DOHH2 (cell line): Measurements from ENCODE around the gene SORL1.

ENCODE experiments used
- H3F3A ChIP-seq: fragments of 200-600 bp; sonication (generic), shearing (Covaris generic); 2 replicates; pipeline ENCODE4 v1.6.0; 2016; ENCODE audit warnings: antibody characterized with exemption, mild to moderate bottlenecking; ENCODE audit not compliant: control insufficient read depth, insufficient read depth
- H3K27ac ChIP-seq: fragments of 200-600 bp; sonication (generic); 2 replicates; pipeline ENCODE4 v1.5.1; 2014; ENCODE audit warnings: low read depth, mild to moderate bottlenecking, low read length, moderate library complexity
- H3K27me3 ChIP-seq: fragments of 200-600 bp; sonication (generic); 2 replicates; pipeline ENCODE4 v1.6.1; 2014; ENCODE audit warnings: mild to moderate bottlenecking, low read length, mixed read lengths; ENCODE audit not compliant: control insufficient read depth
- H3K36me3 ChIP-seq: fragments of 200-600 bp; sonication (generic); 2 replicates; pipeline ENCODE4 v1.6.1; 2014; ENCODE audit warnings: mild to moderate bottlenecking, low read length, moderate library complexity, mixed read lengths; ENCODE audit not compliant: control insufficient read depth
- H3K4me1 ChIP-seq: fragments of 200-600 bp; sonication (generic); 2 replicates; pipeline ENCODE4 v1.6.1; 2014; ENCODE audit warnings: mild to moderate bottlenecking, low read length, mixed read lengths; ENCODE audit not compliant: control insufficient read depth
- H3K4me2 ChIP-seq: fragments of 200-600 bp; sonication (generic); 2 replicates; pipeline ENCODE4 v1.6.0; 2014; ENCODE audit warnings: mild to moderate bottlenecking, low read length, moderate library complexity
- H3K4me3 ChIP-seq: fragments of 200-600 bp; sonication (generic); 2 replicates; pipeline ENCODE4 v1.5.1; 2014; ENCODE audit warnings: mild to moderate bottlenecking, low read length, mixed read lengths
- H3K79me2 ChIP-seq: fragments of 200-600 bp; sonication (generic); 2 replicates; pipeline ENCODE4 v1.6.1; 2014; ENCODE audit warnings: mild to moderate bottlenecking, low read length, mixed read lengths; ENCODE audit not compliant: control insufficient read depth
- H3K9me2 ChIP-seq: fragments of 200-600 bp; sonication (generic); replicated peaks from 2 replicates; pipeline ENCODE4 v1.6.1; 2014; ENCODE audit warnings: mild to moderate bottlenecking, low read length, mixed read lengths; ENCODE audit not compliant: control insufficient read depth
- H3K9me3 ChIP-seq: fragments of 200-600 bp; sonication (generic); 2 replicates; pipeline ENCODE4 v1.6.1; 2014; ENCODE audit warnings: antibody characterized with exemption, low read length, mixed read lengths; ENCODE audit not compliant: control insufficient read depth, insufficient read depth
- H4K20me1 ChIP-seq: fragments of 200-600 bp; sonication (generic); 2 replicates; pipeline ENCODE4 v1.6.0; 2014; ENCODE audit warnings: low read depth, mild to moderate bottlenecking, antibody characterized with exemption, low read length, moderate library complexity; ENCODE audit not compliant: control insufficient read depth, insufficient read depth
- EZH2phosphoT487 ChIP-seq: fragments of 200-600 bp; sonication (generic); IDR thresholded peaks from 2 replicates; pipeline ENCODE4 v1.6.1; 2017; ENCODE audit warnings: borderline replicate concordance, mild to moderate bottlenecking, antibody characterized with exemption, low read length, moderate library complexity, mixed read lengths
- TF ChIP-seq, protein P1 (sequence below): fragments of 200-600 bp; sonication (generic); IDR thresholded peaks from one replicate; pipeline ENCODE4 v1.5.1; 2014; ENCODE audit warnings: antibody characterized with exemption, mild to moderate bottlenecking, low read depth, low read length; ENCODE audit not compliant: poor library complexity, severe bottlenecking

Gene SORL1

DNA sequence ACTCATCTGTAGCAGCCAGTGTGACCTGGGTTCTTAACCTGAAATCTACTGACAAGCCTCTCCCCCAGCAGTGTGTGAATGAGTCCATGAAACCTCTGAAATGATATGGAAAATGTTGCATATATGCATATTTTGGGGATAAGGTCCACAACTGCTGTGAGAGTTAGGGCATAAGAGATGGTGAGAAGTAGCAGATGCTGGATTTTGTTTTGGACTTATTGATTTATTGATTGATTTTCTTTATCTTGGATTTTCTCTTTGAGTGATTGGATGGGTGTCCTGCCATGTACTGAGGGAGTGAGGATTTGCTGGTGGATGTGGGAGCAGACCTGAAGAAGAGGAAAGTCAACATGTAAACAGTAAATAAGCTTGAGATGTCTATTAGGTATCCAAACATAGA, 212.0 kb downstream of the SORL1 start:
- no peaks in the 10 kb centered on the region for H3K9me2 ChIP-seq
- TF ChIP-seq EZH2phosphoT487 = no peak
- TF ChIP-seq, protein P1, sequence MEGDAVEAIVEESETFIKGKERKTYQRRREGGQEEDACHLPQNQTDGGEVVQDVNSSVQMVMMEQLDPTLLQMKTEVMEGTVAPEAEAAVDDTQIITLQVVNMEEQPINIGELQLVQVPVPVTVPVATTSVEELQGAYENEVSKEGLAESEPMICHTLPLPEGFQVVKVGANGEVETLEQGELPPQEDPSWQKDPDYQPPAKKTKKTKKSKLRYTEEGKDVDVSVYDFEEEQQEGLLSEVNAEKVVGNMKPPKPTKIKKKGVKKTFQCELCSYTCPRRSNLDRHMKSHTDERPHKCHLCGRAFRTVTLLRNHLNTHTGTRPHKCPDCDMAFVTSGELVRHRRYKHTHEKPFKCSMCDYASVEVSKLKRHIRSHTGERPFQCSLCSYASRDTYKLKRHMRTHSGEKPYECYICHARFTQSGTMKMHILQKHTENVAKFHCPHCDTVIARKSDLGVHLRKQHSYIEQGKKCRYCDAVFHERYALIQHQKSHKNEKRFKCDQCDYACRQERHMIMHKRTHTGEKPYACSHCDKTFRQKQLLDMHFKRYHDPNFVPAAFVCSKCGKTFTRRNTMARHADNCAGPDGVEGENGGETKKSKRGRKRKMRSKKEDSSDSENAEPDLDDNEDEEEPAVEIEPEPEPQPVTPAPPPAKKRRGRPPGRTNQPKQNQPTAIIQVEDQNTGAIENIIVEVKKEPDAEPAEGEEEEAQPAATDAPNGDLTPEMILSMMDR = no peak
- H3F3A ChIP-seq = no peaks in the 10 kb centered on the region
- no peaks in the 10 kb centered on the region for H3K9me3 ChIP-seq
- no peaks in the 10 kb centered on the region for H3K36me3 ChIP-seq
- H4K20me1 ChIP-seq = no peaks in the 10 kb centered on the region
- 0 out of 2 replicates have a peak, but pooled peaks cover 4% of the 10 kb centered on the region for H3K27me3 ChIP-seq
- H3K79me2 ChIP-seq = no peaks in the 10 kb centered on the region
- no peak overlapping the region for H3K27ac ChIP-seq
- no peaks in the 10 kb centered on the region for H3K4me1 ChIP-seq
- no peak overlapping the region for H3K4me2 ChIP-seq
- H3K4me3 ChIP-seq = no peak overlapping the region

DNA sequence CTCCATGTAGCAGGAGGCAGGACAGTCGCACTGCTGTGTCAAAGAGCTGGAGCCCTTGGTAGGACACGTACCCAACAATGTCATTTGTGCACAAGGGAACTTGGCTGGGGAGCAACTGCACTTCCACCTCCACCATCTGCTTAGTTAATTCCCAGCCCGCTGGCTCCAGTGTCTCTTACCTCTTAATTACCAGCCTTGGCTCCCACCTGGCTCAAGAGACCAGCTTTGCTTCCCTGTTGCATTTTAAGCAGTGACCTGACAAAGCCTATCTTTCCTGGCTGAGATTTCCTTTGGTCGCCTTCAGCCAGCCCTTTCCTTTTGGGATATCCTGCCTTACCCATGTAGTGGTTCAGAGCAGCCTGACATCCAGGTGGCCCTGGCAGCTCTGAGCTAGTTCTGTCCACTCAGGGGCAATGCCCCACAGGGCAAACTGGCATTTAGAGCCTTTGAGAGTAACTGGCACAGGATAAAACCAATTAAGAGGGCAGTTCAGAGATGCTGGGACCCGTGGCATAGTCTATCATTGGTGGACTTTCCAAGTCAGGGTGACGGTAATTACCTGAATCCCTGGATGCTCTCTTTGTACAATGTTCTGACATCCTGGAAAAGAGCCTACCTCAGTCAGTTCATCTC, 213.2 kb downstream of the SORL1 start:
- H3K4me3 ChIP-seq = no peak overlapping the region
- H4K20me1 ChIP-seq = no peaks in the 10 kb centered on the region
- H3K27me3 ChIP-seq = no peaks in the 10 kb centered on the region
- no peak overlapping the region for H3K4me2 ChIP-seq
- no peaks in the 10 kb centered on the region for H3K4me1 ChIP-seq
- no peaks in the 10 kb centered on the region for H3K9me2 ChIP-seq
- H3F3A ChIP-seq = no peaks in the 10 kb centered on the region
- TF ChIP-seq, protein P1 = no peak
- TF ChIP-seq EZH2phosphoT487 = no peak
- H3K79me2 ChIP-seq = no peaks in the 10 kb centered on the region
- no peaks in the 10 kb centered on the region for H3K36me3 ChIP-seq
- H3K27ac ChIP-seq = no peak overlapping the region
- H3K9me3 ChIP-seq = no peaks in the 10 kb centered on the region

DNA sequence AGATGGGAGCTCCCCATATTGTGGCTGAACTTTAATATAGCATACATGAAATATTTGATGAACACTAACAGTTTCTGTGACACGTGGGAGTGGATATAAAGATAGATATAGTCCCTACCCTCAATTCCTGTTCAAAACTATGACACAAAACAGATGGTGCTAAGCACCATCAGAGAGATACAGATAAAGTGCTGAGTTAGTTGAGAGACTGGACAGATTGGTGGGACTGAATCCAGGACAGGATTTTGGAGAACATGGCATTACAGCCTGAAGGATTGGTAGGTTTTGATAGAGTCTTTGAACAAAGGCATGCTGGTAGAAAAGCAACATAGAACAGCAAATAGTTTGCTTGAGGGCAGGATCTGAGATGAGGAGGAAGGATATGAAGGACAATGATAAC, 215.7 kb downstream of the SORL1 start:
- Histone ChIP-seq H3K79me2 (no peaks in the 10 kb centered on the region), H3K4me1 (no peaks in the 10 kb centered on the region), H3F3A (no peaks in the 10 kb centered on the region), H3K4me2 (no peak overlapping the region), H4K20me1 (no peaks in the 10 kb centered on the region), H3K4me3 (no peak overlapping the region), H3K27ac (no peak overlapping the region), H3K36me3 (no peaks in the 10 kb centered on the region), H3K9me3 (no peaks in the 10 kb centered on the region), H3K9me2 (no peaks in the 10 kb centered on the region), H3K27me3 (0 out of 2 replicates have a peak, but pooled peaks cover 3% of the 10 kb centered on the region)
- no peak for TF ChIP-seq EZH2phosphoT487
- TF ChIP-seq, protein P1 = no peak

DNA sequence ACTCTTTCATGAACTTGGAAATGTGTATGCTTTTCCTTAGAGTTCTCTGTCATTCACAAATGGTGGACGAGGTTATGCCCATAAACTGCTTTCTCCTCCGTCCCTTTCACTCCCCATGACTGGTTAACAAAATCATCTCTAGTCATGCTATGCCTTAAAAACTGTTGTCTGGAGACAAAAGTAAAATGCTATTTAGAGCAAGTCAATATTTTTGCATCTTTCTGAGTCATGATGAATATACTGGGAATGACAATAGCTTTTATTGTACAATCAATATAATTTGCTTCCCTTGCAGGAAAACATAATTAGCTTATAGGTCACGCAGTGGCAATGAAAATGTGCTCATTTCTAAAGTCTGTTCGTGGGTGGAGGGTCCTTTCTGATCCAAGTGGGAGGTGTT, 217.3 kb downstream of the SORL1 start:
- Histone ChIP-seq H3K4me3 (no peak overlapping the region), H3K27ac (no peak overlapping the region), H3F3A (no peaks in the 10 kb centered on the region), H3K9me3 (no peaks in the 10 kb centered on the region), H4K20me1 (no peaks in the 10 kb centered on the region), H3K79me2 (no peaks in the 10 kb centered on the region), H3K4me2 (no peak overlapping the region), H3K27me3 (0 out of 2 replicates have a peak, but pooled peaks cover 3% of the 10 kb centered on the region), H3K9me2 (no peaks in the 10 kb centered on the region), H3K36me3 (no peaks in the 10 kb centered on the region), H3K4me1 (no peaks in the 10 kb centered on the region)
- TF ChIP-seq, protein P1 = no peak
- TF ChIP-seq EZH2phosphoT487 = no peak
